SK-N-SH (cell line): ENCODE data around the gene CYP27B1. TPM values are rescaled to one million over a fixed set of nuclear protein-coding genes. Genes with fewer than 3 reads are reported as not detected.

ENCODE experiments used
- CTCF ChIA-PET: fragments of 300-600, 350-600 bp; formaldehyde crosslinking; extraction: SDS; loops from one replicate; lab custom pipeline; 2021; lab: Yijun Ruan, JAX
- POLR2A ChIA-PET: fragments of 350-600 bp; sonication (Branson Sonifier 250); formaldehyde crosslinking; extraction: SDS; loops from one replicate; lab custom pipeline; 2020; ENCODE audit warnings: antibody characterized with exemption, inconsistent platforms; lab: Yijun Ruan, JAX
- DNase-seq: peaks from one replicate; pipeline ENCODE4 v3.0.0; 2012
- H2AFZ ChIP-seq: fragments of 200-600 bp; sonication (generic); 2 replicates; pipeline ENCODE4 v1.8.1; 2016; ENCODE audit warnings: antibody characterized with exemption, mild to moderate bottlenecking, low read depth
- H3F3A ChIP-seq: fragments of 200-600 bp; sonication (generic); replicated peaks from 2 replicates; pipeline ENCODE3; 2016; ENCODE audit warnings: antibody characterized with exemption, mild to moderate bottlenecking; ENCODE audit not compliant: insufficient read depth
- H3K27ac ChIP-seq, 2 experiments: fragments of 200-500 bp in 1 of 2; fragments of 200-600 bp in 1 of 2; sonication (Bioruptor generic) in 1 of 2; sonication (generic), shearing (Covaris generic) in 1 of 2; 2 replicates each; pipeline versions ENCODE4 v1.5.1 to v1.6.1; 2014 to 2016; ENCODE audit warnings: low read depth in 2 of 2, inconsistent platforms in 1 of 2, low read length in 1 of 2, mild to moderate bottlenecking in 1 of 2, mixed read lengths in 1 of 2
- H3K27me3 ChIP-seq: fragments of 200-600 bp; sonication (generic), shearing (Covaris generic); 2 replicates; pipeline ENCODE4 v1.6.1; 2016; ENCODE audit warnings: mixed run types; ENCODE audit not compliant: insufficient read depth
- H3K36me3 ChIP-seq, 2 experiments: fragments of 200-500 bp in 1 of 2; fragments of 200-600 bp in 1 of 2; sonication (Bioruptor generic) in 1 of 2; sonication (generic) in 1 of 2; replicated peaks in 1 of 2; 2 replicates each; pipeline versions ENCODE3 to v1.5.1; 2014 to 2016; ENCODE audit warnings: low read length in 1 of 2, mild to moderate bottlenecking in 1 of 2; ENCODE audit not compliant: insufficient read depth in 2 of 2, control insufficient read depth in 1 of 2
- H3K4me1 ChIP-seq, 2 experiments: fragments of 200-500 bp in 1 of 2; fragments of 200-600 bp in 1 of 2; sonication (Bioruptor generic) in 1 of 2; sonication (generic), shearing (Covaris generic) in 1 of 2; 2 replicates each; pipeline versions ENCODE4 v1.5.1 to v1.6.1; 2014 to 2016; ENCODE audit warnings: low read depth in 1 of 2, low read length in 1 of 2, mixed run types in 1 of 2; ENCODE audit not compliant: insufficient read depth in 2 of 2, control insufficient read depth in 1 of 2
- H3K4me2 ChIP-seq: fragments of 200-600 bp; sonication (generic), shearing (Covaris generic); 2 replicates; pipeline ENCODE4 v1.6.1; 2017; ENCODE audit warnings: mixed run types
- H3K4me3 ChIP-seq, 2 experiments: fragments of 200-500 bp in 1 of 2; fragments of 200-600 bp in 1 of 2; sonication (Bioruptor generic) in 1 of 2; sonication (generic), shearing (Covaris generic) in 1 of 2; 2 replicates each; pipeline versions ENCODE4 v1.5.1 to v1.8.1; 2014 to 2016; ENCODE audit warnings: low read depth in 2 of 2, inconsistent platforms in 1 of 2, low read length in 1 of 2, mild to moderate bottlenecking in 1 of 2, mixed read lengths in 1 of 2, moderate library complexity in 1 of 2
- H3K79me2 ChIP-seq: fragments of 200-600 bp; sonication (generic); 2 replicates; pipeline ENCODE4 v1.8.1; 2017; ENCODE audit warnings: mild to moderate bottlenecking; ENCODE audit not compliant: insufficient read depth
- H3K9ac ChIP-seq: fragments of 200-600 bp; sonication (generic); 2 replicates; pipeline ENCODE4 v1.6.1; 2017; ENCODE audit warnings: mixed run types
- H3K9me2 ChIP-seq: fragments of 200-600 bp; sonication (generic); 2 replicates; pipeline ENCODE4 v1.6.1; 2017; ENCODE audit warnings: mixed run types
- H3K9me3 ChIP-seq: fragments of 200-600 bp; sonication (generic); 2 replicates; pipeline ENCODE4 v1.6.1; 2017; ENCODE audit warnings: mixed run types, mild to moderate bottlenecking, moderate library complexity
- H4K20me1 ChIP-seq: fragments of 200-600 bp; sonication (generic); 2 replicates; pipeline ENCODE4 v1.6.1; 2017; ENCODE audit warnings: mild to moderate bottlenecking, mixed run types; ENCODE audit not compliant: insufficient read depth
- CHD2 ChIP-seq: fragments of 150-350 bp; IDR thresholded peaks from 2 replicates; pipeline ENCODE4 v1.6.1; 2018; ENCODE audit warnings: low read length; ENCODE audit not compliant: partially characterized antibody
- CTCF ChIP-seq: fragments of 200-600 bp; sonication (generic); IDR thresholded peaks from 2 replicates; pipeline ENCODE4 v1.6.1; 2017; ENCODE audit warnings: antibody characterized with exemption, mild to moderate bottlenecking, moderate library complexity
- EP300 ChIP-seq, 2 experiments: IDR thresholded peaks; 2 replicates each; pipeline versions ENCODE4 v1.4.0 to v1.6.1; 2012; ENCODE audit warnings: borderline replicate concordance in 1 of 2, low read depth in 1 of 2, low read length in 1 of 2
- FOSL2 ChIP-seq: IDR thresholded peaks from 2 replicates; pipeline ENCODE4 v1.4.0; 2012; ENCODE audit warnings: low read depth, mild to moderate bottlenecking, moderate library complexity, borderline replicate concordance
- FOXM1 ChIP-seq: IDR thresholded peaks from 2 replicates; pipeline ENCODE4 v1.4.0; 2012; ENCODE audit warnings: low read depth, mild to moderate bottlenecking
- GABPA ChIP-seq: IDR thresholded peaks from 2 replicates; pipeline ENCODE4 v1.4.0; 2012; ENCODE audit warnings: low read depth, mild to moderate bottlenecking
- GATA2 ChIP-seq: sonication (generic); formaldehyde crosslinking; IDR thresholded peaks from 2 replicates; pipeline ENCODE4 v1.5.0; 2020; ENCODE audit warnings: mild to moderate bottlenecking, missing genetic modification reagents
- JUND ChIP-seq: IDR thresholded peaks from 2 replicates; pipeline ENCODE4 v1.4.0; 2012
- MEF2A ChIP-seq: IDR thresholded peaks from 2 replicates; pipeline ENCODE4 v1.4.0; 2012; ENCODE audit warnings: low read depth, borderline replicate concordance
- MXI1 ChIP-seq: IDR thresholded peaks from 2 replicates; pipeline ENCODE4 v1.6.1; 2012; ENCODE audit warnings: mild to moderate bottlenecking, low read depth, low read length, improper control_type of control experiment
- NRF1 ChIP-seq: IDR thresholded peaks from 2 replicates; pipeline ENCODE4 v1.6.1; 2012; ENCODE audit warnings: low read depth, mild to moderate bottlenecking, low read length
- POLR2AphosphoS5 ChIP-seq: IDR thresholded peaks from 2 replicates; pipeline ENCODE4 v1.6.1; 2012; ENCODE audit warnings: low read depth, low read length
- RAD21 ChIP-seq: IDR thresholded peaks from 2 replicates; pipeline ENCODE4 v1.6.1; 2012; ENCODE audit warnings: mild to moderate bottlenecking, low read length
- RFX5 ChIP-seq: IDR thresholded peaks from 2 replicates; pipeline ENCODE4 v1.6.1; 2012; ENCODE audit warnings: mild to moderate bottlenecking, improper control_type of control experiment, low read length
- SIN3A ChIP-seq: IDR thresholded peaks from 2 replicates; pipeline ENCODE4 v1.6.1; 2012; ENCODE audit warnings: low read depth, mild to moderate bottlenecking, low read length, moderate library complexity, borderline replicate concordance
- TAF1 ChIP-seq: IDR thresholded peaks from 2 replicates; pipeline ENCODE4 v1.6.1; 2012; ENCODE audit warnings: low read depth, mild to moderate bottlenecking, low read length, moderate library complexity, borderline replicate concordance
- USF1 ChIP-seq: IDR thresholded peaks from 2 replicates; pipeline ENCODE4 v1.4.0; 2012; ENCODE audit warnings: low read depth, borderline replicate concordance
- ZBTB33 ChIP-seq: IDR thresholded peaks from 2 replicates; pipeline ENCODE4 v1.4.0; 2012; ENCODE audit warnings: low read depth, borderline replicate concordance
- WGBS: methylation state at CpG from one replicate; pipeline ENCODE4 v1.1.6; 2017; ENCODE audit warnings: low lambda C conversion rate; 5-methylcytosine and 5-hydroxymethylcytosine counted together
- polyA plus RNA-seq, 3 experiments: library from polyadenylated mRNA; depleted of rRNA; stranded (reverse); fragments of >200 nt; gene quantifications; 2 replicates each; pipeline ENCODE4 v1.2.3, GENCODE V29; 2012

CYP27B1 gene
- polyA plus RNA-seq, 1 of the 3 experiments (the other 2 are of a cell fraction) = 1.7 TPM

- TF ChIP-seq NRF1 (no peak), USF1 (no peak), CHD2 (no peak), SIN3A (no peak), JUND (no peak), FOXM1 (no peak), MEF2A (no peak), MXI1 (no peak), GATA2 (CRISPR knock-in tag) (no peak), RAD21 (no peak), GABPA (no peak), FOSL2 (no peak), RFX5 (no peak), TAF1 (no peak), POLR2AphosphoS5 (no peak), ZBTB33 (no peak), EP300 (IDR thresholded peaks at IDR 0.05; ENCODE audit: borderline replicate concordance in 1 of 2, low read depth in 1 of 2, low read length in 1 of 2) (no peak), CTCF (no peak)
- TF ChIP-seq, all 33 proteins: peak for 0
- Histone ChIP-seq H3K9me3 (no peaks in the 10 kb centered on the region), H3K36me3 (peaks cover 3 to 26% of the 10 kb centered on the region in 2 experiments), H3K9me2 (no peaks in the 10 kb centered on the region), H3K79me2 (no peaks in the 10 kb centered on the region), H3K4me3 (no peak overlapping the region), H3K27ac (no peak overlapping the region), H2AFZ (no peak overlapping the region), H3K27me3 (no peaks in the 10 kb centered on the region), H3F3A (peaks cover 18% of the 10 kb centered on the region), H4K20me1 (no peaks in the 10 kb centered on the region), H3K9ac (no peak overlapping the region), H3K4me2 (no peak overlapping the region), H3K4me1 (peaks cover 0 to 8% of the 10 kb centered on the region in 2 experiments; a peak in 1 of 4 replicates)
- WGBS = 89% methylated on average over 11 of the region's 12 CpGs
- POLR2A ChIA-PET = interaction anchor here (0.6 to 3.6 kb wide), 2 partner anchors 12 to 69 kb away, joined by 3 to 21 read pairs; no protein-coding TSS in a partner anchor
- CTCF ChIA-PET = interaction anchor here (0.6 to 9.4 kb wide), 7 partner anchors 8 to 141 kb away, joined by 3 to 133 read pairs (median 5); partner anchors contain the start of genes AGAP2 and B4GALNT1
- DNase-seq = no peak
Measured at GRCh38 chr12:57724003-57724935, 42.6 kb downstream of the CYP27B1 start.
